Measurements from ENCODE around the gene CEMP1.
"Not testable (repeated sequence)": the region's sequence is repeated elsewhere in the genome, so short reads cannot be mapped to it uniquely, and the experiment has no call there.

The CEMP1 gene, protein sequence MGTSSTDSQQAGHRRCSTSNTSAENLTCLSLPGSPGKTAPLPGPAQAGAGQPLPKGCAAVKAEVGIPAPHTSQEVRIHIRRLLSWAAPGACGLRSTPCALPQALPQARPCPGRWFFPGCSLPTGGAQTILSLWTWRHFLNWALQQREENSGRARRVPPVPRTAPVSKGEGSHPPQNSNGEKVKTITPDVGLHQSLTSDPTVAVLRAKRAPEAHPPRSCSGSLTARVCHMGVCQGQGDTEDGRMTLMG

DNA sequence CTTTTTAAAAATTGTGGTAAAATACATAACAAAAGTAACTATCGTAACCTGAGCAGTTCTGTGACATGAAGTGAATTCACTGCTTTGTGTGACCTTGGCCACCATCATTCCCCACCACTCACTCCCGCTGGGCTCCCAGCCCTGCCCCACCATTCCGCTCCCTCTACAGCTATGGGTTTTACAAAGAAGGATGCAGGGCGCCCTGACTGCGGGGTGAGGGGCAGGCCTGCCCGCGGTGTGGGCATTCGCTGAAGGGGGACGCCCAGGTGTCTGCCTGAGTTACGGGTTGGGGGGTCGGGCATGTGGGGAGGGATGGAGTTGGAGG is at the start of gene CEMP1:
CEMP1 (minus strand) TSS at position 38 of the 325 bp plus-strand sequence. CDS start 335 bp downstream, outside the sequence.
- DNase-seq = no peak

DNA sequence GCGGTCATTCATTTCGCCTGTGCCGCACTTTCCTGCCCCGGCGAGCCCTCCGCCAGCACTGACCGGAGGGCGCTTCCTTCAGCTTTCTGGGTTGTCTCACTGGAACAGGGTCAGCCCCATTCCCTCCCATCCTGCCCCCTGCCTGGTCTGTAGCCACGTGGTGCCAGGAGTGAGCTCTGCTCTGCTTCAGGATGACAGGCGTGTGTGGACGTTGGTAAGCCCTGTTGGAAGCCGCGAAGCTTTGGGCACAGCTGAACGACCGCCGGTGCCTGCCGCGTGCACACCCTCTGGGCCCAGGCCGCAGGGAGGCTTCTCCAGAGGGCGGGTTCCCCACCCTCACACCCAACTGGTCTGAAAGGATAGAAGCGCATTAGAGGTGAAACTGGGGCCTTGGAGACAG is 49.6 kb upstream of the CEMP1 start:
- not testable (repeated sequence) for DNase-seq

DNA sequence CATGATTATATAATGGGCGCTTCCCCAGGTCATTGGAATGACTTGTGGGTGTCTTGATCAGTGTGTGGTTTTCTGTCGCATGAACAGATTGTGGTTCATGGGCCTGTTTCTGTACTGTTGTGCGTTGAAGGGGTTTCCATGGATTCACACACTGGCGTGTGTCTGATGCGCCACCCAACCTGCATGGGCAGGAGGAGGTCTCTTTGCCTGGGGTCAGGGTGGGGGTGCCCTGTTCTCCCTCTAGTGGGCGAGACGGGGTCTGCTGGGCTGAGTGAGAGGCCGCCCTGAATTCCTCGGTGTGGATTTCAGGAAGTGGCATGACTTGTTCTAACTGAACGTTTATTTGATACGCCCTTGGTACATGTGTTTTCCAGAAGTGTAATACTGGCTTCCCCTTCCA is 48.9 kb upstream of the CEMP1 start:
- not testable (repeated sequence) for DNase-seq

DNA sequence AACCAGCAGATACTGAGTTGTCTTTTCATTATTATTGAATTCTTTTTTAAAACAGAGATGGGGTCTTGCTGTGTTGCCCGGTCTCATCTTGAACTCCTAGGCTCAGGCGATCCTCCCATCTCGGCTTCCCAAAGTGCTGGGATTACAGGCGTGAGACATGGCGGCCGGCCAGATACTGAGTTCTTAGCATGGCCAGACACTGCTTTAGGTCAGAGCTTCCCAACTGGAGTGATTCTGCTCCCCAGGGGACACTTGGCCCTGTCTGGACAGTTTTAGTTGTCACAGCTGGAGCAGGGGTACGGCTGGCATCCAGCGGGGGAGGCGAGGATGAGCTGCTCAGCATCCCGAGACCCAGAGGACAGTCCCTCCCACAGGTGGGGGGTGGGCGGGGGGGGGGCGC is 47.7 kb upstream of the CEMP1 start:
- DNase-seq = not testable (repeated sequence)

DNA sequence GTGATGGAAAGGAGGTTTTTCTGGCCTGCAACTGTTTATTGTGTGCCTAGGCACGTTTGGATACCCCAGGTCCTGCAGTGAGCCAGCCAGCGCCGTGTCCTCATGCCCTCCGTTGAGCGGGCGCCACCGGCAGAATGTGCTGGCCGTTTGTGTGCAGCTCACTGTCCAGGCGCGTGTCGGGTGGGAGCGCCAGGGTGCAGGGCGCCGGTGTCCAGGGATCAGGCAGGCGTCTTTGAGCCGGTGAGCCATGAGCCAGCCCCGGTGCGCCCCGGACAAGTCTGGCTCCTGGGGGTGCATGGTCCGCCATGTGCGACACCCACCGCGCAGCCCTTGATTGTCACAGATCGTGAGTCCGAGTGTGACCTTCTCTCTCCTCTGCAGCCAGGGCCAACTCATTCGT is 45.8 kb upstream of the CEMP1 start:
- DNase-seq = not testable (repeated sequence)

DNA sequence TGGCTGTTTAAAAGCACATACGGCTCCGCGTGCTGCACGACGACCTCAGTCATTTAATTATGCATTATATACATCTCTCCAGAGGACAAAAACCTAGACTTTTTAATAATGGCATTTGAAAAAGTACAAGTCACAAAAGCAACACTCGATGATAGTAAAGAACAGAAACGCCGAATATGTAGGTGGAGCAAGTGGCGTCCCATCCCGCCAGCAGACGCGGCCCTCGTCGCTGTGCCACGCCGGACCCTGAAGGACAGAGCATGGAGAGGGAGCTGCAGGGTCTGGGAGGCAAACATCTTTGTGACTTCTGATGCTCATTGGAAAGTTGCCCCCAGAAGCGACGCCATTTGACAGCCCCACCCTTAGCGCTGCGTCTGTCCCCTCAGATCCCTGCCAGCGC is 44.6 kb upstream of the CEMP1 start:
- not testable (repeated sequence) for DNase-seq

DNA sequence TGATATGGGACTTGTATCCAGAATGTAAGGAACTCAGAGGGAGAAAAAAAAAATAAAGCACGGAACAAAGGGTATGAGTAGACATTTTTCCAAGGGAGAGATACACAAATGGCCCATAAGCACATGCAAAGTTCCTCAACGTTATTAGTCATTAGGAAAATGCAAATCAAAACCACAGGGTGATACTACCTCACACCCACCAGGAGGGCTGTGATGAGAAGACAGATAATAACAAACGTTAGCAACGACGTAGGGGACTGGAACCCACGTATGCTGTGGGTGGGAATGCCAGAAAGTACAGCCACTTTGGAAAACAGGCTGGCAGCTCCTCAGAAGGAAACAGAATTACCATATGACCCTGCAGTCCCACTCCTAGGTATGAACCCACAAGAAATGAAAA is 41.5 kb upstream of the CEMP1 start:
- DNase-seq = not testable (repeated sequence)

DNA sequence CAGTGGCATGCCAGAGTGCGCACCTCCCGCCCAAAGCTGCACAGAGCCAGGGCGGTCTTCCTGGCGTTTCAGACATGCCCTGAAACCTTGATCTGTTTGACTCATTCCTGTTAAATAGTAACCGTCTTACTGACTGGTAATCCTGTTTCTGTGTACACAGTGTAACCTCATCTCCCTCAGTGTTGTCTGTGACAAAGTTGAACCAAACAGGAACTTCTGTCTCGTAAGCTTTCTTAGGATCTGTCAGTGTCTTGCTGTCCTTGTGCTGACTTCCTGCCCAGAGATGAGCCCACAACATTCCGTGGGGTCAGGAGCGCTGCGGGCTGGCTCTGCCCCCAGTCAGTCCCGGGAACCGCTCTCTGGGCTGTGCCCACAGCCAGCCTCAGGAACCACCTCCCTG is 37.4 kb upstream of the CEMP1 start:
- not testable (repeated sequence) for DNase-seq

DNA sequence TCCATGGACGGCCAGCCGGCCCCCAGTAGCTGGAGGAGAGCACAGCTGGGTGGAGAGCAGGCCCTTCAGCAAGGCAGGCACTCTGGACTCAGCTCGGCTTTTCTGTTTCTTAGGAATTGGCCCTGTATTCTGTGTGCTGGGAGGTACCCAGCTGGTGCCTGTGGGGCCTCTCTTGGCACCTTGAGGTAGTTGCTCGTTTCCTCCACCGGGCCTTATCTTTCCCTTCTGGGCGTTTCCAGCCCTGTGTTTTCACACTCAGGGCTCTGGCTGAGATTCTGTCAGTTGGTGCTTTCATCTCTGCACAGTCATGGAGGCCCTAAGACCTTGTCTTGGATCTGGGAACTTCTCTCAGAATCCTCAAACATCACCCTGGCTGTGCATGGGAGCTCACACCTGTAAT is 36.3 kb upstream of the CEMP1 start:
- DNase-seq = not testable (repeated sequence)

DNA sequence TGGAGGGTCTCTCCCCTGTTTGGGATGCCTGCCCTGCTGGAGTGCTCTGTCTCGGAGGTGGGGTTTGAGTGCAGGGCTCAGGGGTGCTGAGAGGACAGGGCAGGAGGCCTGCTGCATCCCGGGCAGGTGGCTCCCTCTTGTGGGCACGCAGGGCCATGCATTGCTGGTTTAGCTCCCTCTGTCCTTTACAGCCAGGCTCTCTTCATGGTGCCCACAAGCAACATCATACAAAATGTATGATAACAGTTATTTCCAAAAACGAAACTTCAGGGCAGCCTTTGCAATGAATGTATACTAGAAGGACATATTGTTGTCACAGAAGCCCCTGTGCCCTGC is 29.6 kb upstream of the CEMP1 start:
- not testable (repeated sequence) for DNase-seq

DNA sequence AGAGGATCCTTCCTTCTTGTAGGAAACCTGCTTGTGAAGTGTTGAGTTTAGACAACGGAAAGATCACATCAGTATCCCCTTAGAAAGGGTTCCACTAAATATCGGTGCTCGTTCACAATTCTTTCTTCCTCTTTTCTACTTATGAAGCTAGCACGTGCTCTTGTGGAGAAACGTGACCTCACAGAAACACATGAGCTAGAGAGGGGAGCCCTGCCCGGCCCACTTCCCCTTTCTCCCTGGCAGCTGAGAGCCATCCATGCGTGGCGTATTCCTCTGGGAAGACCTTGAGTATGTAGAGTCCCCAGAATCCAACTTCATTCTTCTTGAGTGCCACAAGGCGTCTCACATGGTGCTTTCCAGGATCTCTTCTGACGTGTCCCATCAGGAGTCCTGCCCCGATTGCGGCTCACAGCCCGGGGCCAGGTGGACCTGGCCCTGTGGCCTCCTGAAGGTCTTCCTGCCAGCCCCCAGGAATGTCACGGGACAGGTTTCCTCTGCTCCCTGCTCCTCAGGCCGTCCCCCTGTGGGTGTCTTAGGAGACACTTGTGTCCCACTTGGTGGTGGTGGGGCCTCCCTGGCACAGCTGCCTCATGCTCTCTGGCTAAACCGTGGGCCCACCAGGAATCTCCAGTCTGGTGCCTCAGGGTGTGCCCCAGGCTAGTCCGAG is 29.1 kb upstream of the CEMP1 start:
- DNase-seq = not testable (repeated sequence)

DNA sequence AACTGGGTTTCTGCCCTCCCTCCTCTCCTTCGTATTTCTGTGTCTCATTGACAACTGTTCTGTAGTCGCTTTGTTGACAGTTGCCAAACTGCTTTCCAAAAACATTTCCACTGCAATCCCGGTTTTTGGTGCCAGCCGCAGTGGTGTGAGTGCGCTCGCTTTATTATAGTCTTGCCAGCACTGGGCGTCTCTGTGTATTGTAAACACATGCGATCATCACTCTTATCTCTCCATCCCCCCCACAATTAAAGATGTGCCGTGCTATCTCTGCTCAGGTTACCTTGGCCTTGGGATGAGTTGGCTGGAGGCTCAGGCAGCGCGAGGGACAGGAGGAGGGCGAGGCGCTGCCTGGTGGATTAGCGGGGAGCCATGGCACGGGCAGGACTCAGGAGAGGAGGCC is 25.9 kb upstream of the CEMP1 start:
- not testable (repeated sequence) for DNase-seq

DNA sequence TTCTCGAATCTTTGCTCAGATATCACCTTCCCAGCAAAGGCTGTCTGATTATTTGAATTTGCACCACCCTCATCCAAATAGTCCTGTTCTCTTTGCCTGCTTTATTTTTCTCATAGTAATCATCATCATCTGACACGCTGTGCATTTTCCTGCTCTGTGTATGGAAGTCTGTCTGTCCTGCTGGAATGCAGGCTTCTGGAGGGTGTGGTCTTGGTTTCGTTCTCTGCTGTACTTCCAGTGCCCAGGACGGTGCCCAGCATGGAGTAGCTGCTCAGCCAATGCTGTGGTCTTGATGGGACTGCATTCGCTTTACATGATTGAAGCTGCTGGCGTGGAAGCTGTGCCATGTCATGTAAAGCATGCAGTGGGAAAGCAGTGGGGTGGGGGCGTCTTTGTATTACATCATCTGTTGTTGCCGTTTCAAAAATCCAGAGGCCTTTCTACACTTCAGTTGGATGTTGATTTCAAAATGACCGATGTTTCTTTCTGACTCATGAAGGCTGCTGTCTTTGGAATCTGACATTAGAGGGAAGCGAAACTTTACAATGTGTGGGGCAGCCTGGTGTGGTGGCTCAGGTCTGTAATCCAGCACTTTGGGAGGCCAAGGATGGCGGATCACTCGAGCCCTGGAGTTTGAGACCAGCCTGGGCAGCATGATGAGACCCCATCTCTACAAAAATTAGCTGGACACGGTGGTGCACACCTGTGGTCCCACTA is 23.7 kb upstream of the CEMP1 start:
- DNase-seq = not testable (repeated sequence)

DNA sequence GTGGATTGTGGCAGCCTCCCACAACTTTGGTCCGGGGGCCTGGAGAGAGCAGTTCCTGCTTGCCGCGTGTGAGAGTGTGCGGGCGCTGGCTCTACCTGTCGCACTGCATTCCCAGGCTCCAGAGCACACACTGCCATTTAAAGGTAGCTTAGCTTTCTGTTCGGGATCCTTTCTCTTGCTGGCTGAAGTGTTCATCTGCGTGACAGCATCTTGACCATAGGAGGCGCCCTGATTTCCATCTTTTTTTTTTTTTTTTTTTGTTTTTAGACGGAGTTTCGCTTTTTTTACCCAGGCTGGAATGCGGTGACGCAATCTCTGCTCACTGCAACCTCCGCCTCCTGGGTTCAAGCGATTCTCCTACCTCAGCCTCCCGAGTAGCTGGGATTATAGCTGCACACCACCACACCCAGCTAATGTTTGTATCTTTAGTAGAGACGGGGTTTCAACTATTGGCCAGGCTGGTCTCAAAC is 20.2 kb upstream of the CEMP1 start:
- DNase-seq = not testable (repeated sequence)

DNA sequence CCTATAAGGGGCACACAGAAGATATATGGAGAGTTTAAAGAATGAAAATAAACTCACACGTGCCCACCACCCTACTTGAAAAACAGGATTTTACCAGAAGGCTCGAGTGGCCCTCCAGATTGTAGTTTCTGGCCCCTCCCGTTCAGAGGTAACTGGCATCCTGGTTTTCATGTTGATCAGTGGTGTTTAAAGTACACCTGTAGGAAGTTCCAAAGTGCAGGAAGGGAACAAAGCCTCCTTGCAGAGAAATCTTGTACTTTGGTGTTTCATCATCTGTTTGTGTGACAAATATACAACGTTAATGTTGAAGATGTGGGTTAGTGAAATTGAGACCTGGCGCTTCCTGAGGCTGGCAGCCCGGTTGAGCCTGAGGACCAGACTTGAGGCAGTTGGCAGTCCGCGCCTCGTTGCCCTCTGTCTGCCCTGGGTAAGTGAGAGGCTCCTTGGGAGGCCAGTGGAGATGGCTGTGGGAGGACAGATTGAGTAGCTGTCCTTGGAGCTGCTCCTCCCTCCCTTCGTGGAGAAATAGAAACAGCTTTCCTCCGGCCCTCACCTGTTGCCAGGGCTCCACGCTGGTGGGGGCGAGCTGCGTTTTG is 19.2 kb upstream of the CEMP1 start:
- not testable (repeated sequence) for DNase-seq

DNA sequence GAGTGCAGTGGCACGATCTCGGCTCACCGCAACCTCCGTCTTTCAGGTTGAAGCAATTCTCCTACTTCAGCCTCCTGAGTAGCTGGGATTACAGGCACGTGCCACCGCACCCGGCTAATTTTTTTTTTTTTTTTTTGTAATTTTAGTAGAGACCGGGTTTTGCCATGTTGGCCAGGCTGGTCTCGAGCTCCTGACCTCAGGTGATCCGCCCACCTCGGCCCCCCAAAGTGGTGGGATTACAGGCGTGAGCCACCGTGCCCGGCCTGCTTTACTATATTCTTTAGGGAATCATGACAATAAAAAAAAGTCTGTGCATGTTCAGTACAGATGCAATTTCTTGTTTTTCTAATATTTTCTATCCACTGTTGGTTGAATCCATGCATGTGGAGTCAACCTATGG is 12.6 kb upstream of the CEMP1 start:
- DNase-seq = not testable (repeated sequence)

DNA sequence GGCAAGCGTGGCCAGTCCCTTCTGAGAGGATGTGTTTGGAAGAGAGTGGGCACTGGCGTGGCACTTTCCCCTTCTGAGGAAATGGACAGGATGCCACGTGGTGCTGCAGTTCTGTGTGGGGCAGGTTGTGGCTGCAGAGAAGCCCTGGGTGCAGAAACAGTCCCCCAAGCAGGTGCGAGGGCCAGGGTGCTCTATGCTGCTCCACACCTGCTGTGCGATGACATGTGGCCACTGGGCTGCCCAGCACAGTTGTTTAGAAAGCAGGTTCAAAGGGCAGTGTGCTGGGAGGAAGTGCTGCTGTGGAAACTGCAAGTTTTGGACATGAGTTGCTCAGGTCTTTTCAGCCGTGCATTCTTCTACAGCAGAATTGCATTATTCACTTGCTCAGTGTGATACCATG is 10.2 kb upstream of the CEMP1 start:
- not testable (repeated sequence) for DNase-seq

DNA sequence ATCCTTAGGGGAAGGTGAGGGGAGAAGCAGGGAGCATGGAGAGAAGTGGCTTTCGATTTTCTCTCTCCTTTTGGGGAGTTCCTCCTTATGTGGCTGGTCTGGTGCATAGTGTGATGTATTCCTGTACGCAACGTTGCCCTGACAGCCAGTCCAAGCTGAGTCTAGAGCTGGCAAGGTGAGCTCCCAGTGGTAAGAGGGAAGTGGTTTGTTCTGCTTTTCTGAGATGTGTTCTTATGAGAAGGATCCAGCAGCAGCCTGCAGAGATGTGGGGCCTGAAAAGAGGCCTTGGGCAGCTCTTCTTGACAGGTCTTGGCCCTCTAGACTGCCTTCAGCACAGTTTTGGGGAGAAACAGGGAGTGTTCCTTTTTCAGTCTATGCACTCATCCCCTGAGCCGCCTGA is 9.7 kb upstream of the CEMP1 start:
- peak; percentile 5 for DNase-seq

DNA sequence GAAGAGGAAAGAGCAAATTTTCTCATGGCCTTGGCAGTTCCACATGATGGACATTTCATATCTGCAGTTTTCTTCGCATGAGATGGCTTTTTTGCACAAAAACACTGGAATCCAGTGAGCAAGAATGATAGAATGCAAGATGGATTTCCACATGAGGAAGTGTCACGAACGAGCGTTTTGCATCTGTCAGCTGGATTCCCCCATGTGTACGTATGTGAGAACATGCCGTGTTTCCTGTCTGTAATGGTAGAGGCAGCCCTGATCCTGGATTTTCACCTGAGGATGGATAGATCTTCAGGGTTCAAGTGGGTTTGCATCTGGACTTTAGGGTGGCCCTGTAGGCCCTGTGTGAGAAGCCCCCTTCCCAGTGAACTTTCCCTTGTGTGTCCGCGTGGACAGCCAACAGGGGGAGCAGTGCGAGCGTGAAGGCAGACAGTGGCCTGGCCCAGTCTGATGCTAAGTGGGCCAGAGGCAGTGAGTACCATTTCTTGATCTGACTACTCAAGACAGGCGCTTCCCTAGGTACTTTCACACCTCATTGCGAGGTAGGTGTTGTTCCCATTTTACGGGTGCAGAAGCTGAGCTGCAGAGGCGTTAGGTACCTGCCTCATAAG is 8.7 kb upstream of the CEMP1 start:
- not testable (repeated sequence) for DNase-seq

DNA sequence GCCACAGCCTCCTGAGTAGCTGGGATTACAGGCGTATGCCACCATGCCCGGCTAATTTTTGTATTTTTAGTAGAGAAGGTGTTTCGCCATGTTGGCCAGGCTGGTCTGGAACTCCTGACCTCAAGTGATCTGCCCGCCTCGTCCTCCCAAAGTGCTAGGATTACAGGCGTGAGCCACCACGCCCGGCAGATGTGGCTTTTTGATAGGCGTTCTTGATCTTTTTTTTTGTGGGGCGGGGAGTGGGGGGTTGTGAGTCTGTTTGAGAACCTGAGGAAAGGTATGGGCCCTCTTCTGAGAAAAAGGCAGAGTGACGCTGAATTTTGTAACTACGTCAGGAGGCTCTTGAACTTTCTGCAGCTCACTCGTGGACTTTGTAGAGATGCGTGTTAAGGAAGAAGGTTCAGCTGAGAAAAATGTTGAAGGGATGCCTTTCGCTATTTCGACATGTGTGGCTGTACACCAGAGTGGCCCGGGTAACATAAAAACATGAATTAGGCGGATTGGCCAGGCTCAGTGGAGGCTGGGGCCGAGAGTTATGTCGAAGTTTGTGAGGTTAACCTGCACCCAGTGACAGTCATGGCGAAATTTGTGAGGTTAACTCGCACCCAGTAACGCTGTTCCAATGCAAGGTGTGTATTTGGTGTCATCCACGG is 8.1 kb upstream of the CEMP1 start:
- DNase-seq = not testable (repeated sequence)

DNA sequence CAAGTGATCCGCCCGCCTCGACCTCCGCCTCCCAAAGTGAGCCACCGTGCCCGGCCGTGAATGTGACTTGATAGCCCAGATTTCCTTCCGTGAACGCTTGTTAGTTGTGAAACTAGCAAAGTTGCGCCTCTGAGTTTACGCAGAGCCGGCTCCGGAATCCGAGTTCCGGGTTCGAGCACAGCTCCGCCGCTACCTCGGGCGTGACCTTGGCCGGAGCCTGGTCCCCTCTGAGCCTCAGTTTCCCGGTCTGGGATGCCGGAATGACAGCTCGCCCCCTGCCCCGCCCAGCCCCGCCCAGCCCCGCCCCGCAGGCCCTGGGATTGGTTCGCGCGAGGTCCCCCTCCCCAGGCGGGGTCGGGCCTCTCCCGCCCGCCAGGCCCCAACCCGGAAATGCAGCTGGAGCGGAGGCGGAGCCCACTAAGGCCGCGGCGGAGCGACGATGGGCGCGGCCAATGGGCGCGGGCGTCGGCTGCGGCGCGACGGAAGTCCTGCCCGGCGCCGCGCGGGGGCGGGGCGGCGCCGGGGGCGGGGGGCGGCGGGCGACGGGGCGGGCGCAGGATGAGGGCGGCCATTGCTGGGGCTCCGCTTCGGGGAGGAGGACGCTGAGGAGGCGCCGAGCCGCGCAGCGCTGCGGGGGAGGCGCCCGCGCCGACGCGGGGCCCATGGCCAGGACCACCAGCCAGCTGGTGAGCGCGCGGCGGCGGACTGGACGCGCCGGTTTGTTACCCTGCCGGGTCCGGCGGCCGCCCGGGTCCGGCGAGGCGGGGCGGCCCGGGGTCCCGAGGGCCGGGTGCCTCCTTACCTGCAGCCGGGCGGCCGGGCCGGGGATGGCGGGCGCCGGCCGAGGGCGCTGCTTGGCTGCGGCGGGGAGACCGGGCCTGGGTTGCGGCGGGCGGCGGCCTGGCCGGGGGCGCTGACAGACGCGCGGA is 6.5 kb upstream of the CEMP1 start, which contains the start of gene PDPK1:
PDPK1 (plus strand) TSS at position 571 of the 929 bp plus-strand sequence; CDS start at position 663, 92 bp downstream.
- peak; percentile 81 for DNase-seq

Data from GF-D8 (cell line).